IMR-90 (cell line): ENCODE results near the gene TBC1D1. TPM values are rescaled to one million over a fixed set of nuclear protein-coding genes. Genes with fewer than 3 reads are reported as not detected.

Experiments used
- ATAC-seq: fragments of 200-7000 bp; cut with Tn5 transposase; 2 replicates; pipeline ENCODE4 v1.9.1; 2020; ENCODE audit warnings: low read depth, mild to moderate bottlenecking, moderate library complexity
- BruUV-seq: library from RNA; stranded (reverse); fragments of 400-500 nt; replicated peaks from 2 replicates; lab custom pipeline; 2021; lab: Mats Ljungman, UMichigan
- CTCF ChIA-PET: fragments of 300-600 bp; formaldehyde crosslinking; extraction: SDS; loops from one replicate; lab custom pipeline; 2021; ENCODE audit warnings: antibody characterized with exemption; lab: Yijun Ruan, JAX
- POLR2A ChIA-PET: fragments of 300-600 bp; sonication (Branson Sonifier 250); formaldehyde crosslinking; loops from one replicate; lab custom pipeline; 2022; ENCODE audit warnings: antibody characterized with exemption; ENCODE audit not compliant: unreplicated experiment; lab: Charles Lee
- DNase-seq: peaks from one replicate; pipeline ENCODE4 v3.0.0; 2013
- H2AFZ ChIP-seq: replicated peaks from 2 replicates; pipeline ENCODE3; 2013; ENCODE audit warnings: low read length, mild to moderate bottlenecking; ENCODE audit not compliant: poor library complexity
- H2AK5ac ChIP-seq: 2 replicates; pipeline ENCODE4 v1.6.1; 2013; ENCODE audit warnings: low read depth, low read length, inconsistent platforms
- H2AK9ac ChIP-seq: replicated peaks from 2 replicates; pipeline ENCODE3; 2013; ENCODE audit warnings: mild to moderate bottlenecking, low read depth, low read length, moderate library complexity; ENCODE audit not compliant: poor library complexity
- H2BK120ac ChIP-seq: 2 replicates; pipeline ENCODE4 v1.6.1; 2013; ENCODE audit warnings: low read depth, low read length, inconsistent platforms
- H2BK15ac ChIP-seq: 3 replicates; pipeline ENCODE4 v1.6.1; 2013; ENCODE audit warnings: low read depth, low read length, inconsistent platforms
- H2BK20ac ChIP-seq: 2 replicates; pipeline ENCODE4 v1.6.1; 2013; ENCODE audit warnings: low read depth, mild to moderate bottlenecking, inconsistent platforms, low read length, moderate library complexity
- H2BK5ac ChIP-seq: 2 replicates; pipeline ENCODE4 v1.6.1; 2013; ENCODE audit warnings: mild to moderate bottlenecking, low read depth, low read length, inconsistent platforms; ENCODE audit not compliant: poor library complexity, severe bottlenecking
- H3K14ac ChIP-seq: replicated peaks from 2 replicates; pipeline ENCODE4 v1.6.1; 2013; ENCODE audit warnings: low read depth, low read length, inconsistent platforms
- H3K18ac ChIP-seq: 2 replicates; pipeline ENCODE4 v1.6.1; 2013; ENCODE audit warnings: low read depth, low read length, control low read depth
- H3K23ac ChIP-seq: 2 replicates; pipeline ENCODE4 v1.6.1; 2013; ENCODE audit warnings: low read depth, low read length, inconsistent platforms
- H3K27ac ChIP-seq: 2 replicates; pipeline ENCODE4 v1.5.1; 2013; ENCODE audit warnings: mild to moderate bottlenecking, control low read depth, low read length; ENCODE audit not compliant: insufficient read depth
- H3K27me3 ChIP-seq: 2 replicates; pipeline ENCODE4 v1.6.1; 2013; ENCODE audit warnings: low read length; ENCODE audit not compliant: control insufficient read depth, insufficient read depth
- H3K36me3 ChIP-seq: 2 replicates; pipeline ENCODE4 v1.6.1; 2013; ENCODE audit warnings: low read length, mixed read lengths; ENCODE audit not compliant: control insufficient read depth, insufficient read depth
- H3K4ac ChIP-seq: 2 replicates; pipeline ENCODE4 v1.6.1; 2013; ENCODE audit warnings: low read depth, low read length, inconsistent platforms
- H3K4me1 ChIP-seq: 2 replicates; pipeline ENCODE4 v1.6.1; 2013; ENCODE audit warnings: low read length, mixed read lengths; ENCODE audit not compliant: control insufficient read depth, insufficient read depth
- H3K4me2 ChIP-seq: 2 replicates; pipeline ENCODE4 v1.6.1; 2013; ENCODE audit warnings: low read depth, mild to moderate bottlenecking, control low read depth, low read length, moderate library complexity
- H3K4me3 ChIP-seq: 2 replicates; pipeline ENCODE4 v1.5.1; 2013; ENCODE audit warnings: low read depth, mild to moderate bottlenecking, control low read depth, low read length, moderate library complexity; ENCODE audit not compliant: insufficient read depth
- H3K56ac ChIP-seq: 2 replicates; pipeline ENCODE4 v1.6.1; 2013; ENCODE audit warnings: low read length, inconsistent platforms; ENCODE audit not compliant: insufficient read depth; ENCODE audit errors: extremely low read depth
- H3K79me1 ChIP-seq, 2 experiments: 2 replicates each; pipeline ENCODE4 v1.6.1; 2013; ENCODE audit warnings: low read length in 2 of 2, inconsistent platforms in 1 of 2, low read depth in 1 of 2
- H3K9ac ChIP-seq: 2 replicates; pipeline ENCODE4 v1.6.1; 2013; ENCODE audit warnings: low read depth, low read length, control low read depth
- H3K9me1 ChIP-seq: 2 replicates; pipeline ENCODE4 v1.6.1; 2013; ENCODE audit warnings: low read length, inconsistent platforms; ENCODE audit not compliant: insufficient read depth
- H3K9me3 ChIP-seq: 2 replicates; pipeline ENCODE4 v1.6.1; 2013; ENCODE audit warnings: low read length; ENCODE audit not compliant: control insufficient read depth, insufficient read depth
- H4K20me1 ChIP-seq: 2 replicates; pipeline ENCODE4 v1.6.1; 2013; ENCODE audit warnings: low read length, inconsistent platforms; ENCODE audit not compliant: insufficient read depth
- H4K5ac ChIP-seq: 2 replicates; pipeline ENCODE4 v1.6.1; 2013; ENCODE audit warnings: mild to moderate bottlenecking, low read depth, low read length, control low read depth
- H4K8ac ChIP-seq, 2 experiments: 2 replicates each; pipeline ENCODE4 v1.6.1; 2013; ENCODE audit warnings: low read depth in 2 of 2, low read length in 2 of 2, control low read depth in 1 of 2, inconsistent platforms in 1 of 2
- H4K91ac ChIP-seq: 2 replicates; pipeline ENCODE4 v1.6.1; 2013; ENCODE audit warnings: low read depth, low read length, inconsistent platforms; ENCODE audit not compliant: insufficient read depth
- CEBPB ChIP-seq: IDR thresholded peaks from 2 replicates; pipeline ENCODE4 v1.6.1; 2012; ENCODE audit warnings: low read depth, low read length, improper control_type of control experiment
- CHD1 ChIP-seq: IDR thresholded peaks from 2 replicates; pipeline ENCODE4 v1.6.1; 2012; ENCODE audit warnings: low read depth, low read length, improper control_type of control experiment
- CTCF ChIP-seq: conservative IDR thresholded peaks from 2 replicates; pipeline ENCODE4 v1.5.1; 2012; ENCODE audit warnings: mild to moderate bottlenecking, low read depth, low read length, improper control_type of control experiment
- FOS ChIP-seq: fragments of 150-350 bp; IDR thresholded peaks from 2 replicates; pipeline ENCODE4 v1.6.1; 2016; ENCODE audit warnings: low read depth, low read length
- MAFK ChIP-seq: IDR thresholded peaks from 2 replicates; pipeline ENCODE4 v1.6.1; 2012; ENCODE audit warnings: low read depth, low read length, improper control_type of control experiment
- MAZ ChIP-seq: IDR thresholded peaks from 2 replicates; pipeline ENCODE4 v1.6.1; 2012; ENCODE audit warnings: low read depth, mild to moderate bottlenecking, low read length, improper control_type of control experiment, moderate library complexity, borderline replicate concordance
- NFE2L2 ChIP-seq: fragments of 150-350 bp; IDR thresholded peaks from 2 replicates; pipeline ENCODE4 v1.6.1; 2016; ENCODE audit warnings: low read depth, mild to moderate bottlenecking, low read length
- POLR2A ChIP-seq: IDR thresholded peaks from 2 replicates; pipeline ENCODE4 v1.6.1; 2012; ENCODE audit warnings: mild to moderate bottlenecking, low read depth, low read length
- RCOR1 ChIP-seq: IDR thresholded peaks from 2 replicates; pipeline ENCODE4 v1.6.1; 2012; ENCODE audit warnings: mild to moderate bottlenecking, low read length, improper control_type of control experiment; ENCODE audit not compliant: insufficient replicate concordance
- RFX5 ChIP-seq: IDR thresholded peaks from 2 replicates; pipeline ENCODE4 v1.8.0; 2012; ENCODE audit warnings: low read depth, mild to moderate bottlenecking, low read length, moderate library complexity
- SMC3 ChIP-seq: fragments of 150-350 bp; IDR thresholded peaks from 2 replicates; pipeline ENCODE4 v1.6.1; 2016; ENCODE audit warnings: low read depth, mild to moderate bottlenecking, antibody characterized with exemption, low read length, moderate library complexity
- USF2 ChIP-seq: fragments of 150-350 bp; IDR thresholded peaks from 2 replicates; pipeline ENCODE4 v1.6.1; 2017; ENCODE audit warnings: mild to moderate bottlenecking, antibody characterized with exemption, low read length, low read depth
- WGBS, 2 experiments: methylation state at CpG; one replicate each; pipeline versions ENCODE4 v1.1.5 to v1.1.7; 2013; ENCODE audit warnings: missing lambda C conversion rate in 2 of 2; ENCODE audit not compliant: insufficient read length in 1 of 2; ENCODE audit errors: extremely low coverage in 2 of 2; 5-methylcytosine and 5-hydroxymethylcytosine counted together
- dilution Hi-C: fragments of 300-500 bp; cut with HindIII; formaldehyde crosslinking; loops from one replicate; pipeline ENCODE4 v1.14.3; 2018; ENCODE audit warnings: low sequenced_read_pairs; ENCODE audit not compliant: unreplicated experiment
- in situ Hi-C: fragments of 300-500 bp; cut with MboI; formaldehyde crosslinking; loops from 3 replicates; pipeline ENCODE4 v1.14.3; 2019; ENCODE audit warnings: low sequenced_read_pairs, inconsistent platforms, mixed read lengths
- intact Hi-C: fragments of 100-400 bp; cut with micrococcal nuclease; formaldehyde crosslinking; loops from 2 replicates; pipeline ENCODE4 v1.10.0; 2022
- polyA plus RNA-seq, 3 experiments: library from polyadenylated mRNA; depleted of rRNA; stranded (reverse); fragments of >200 nt; gene quantifications; 2 replicates each; pipeline ENCODE4 v1.2.3, GENCODE V29; 2012; ENCODE audit warnings: low replicate concordance in 1 of 3
- total RNA-seq: library from RNA; depleted of rRNA; stranded (reverse); fragments of >200 nt; gene quantifications from 2 replicates; pipeline ENCODE4 v1.2.3, GENCODE V29; 2012

The TBC1D1 gene
- total and polyA plus RNA-seq, 2 of the 4 experiments (the other 2 are of a cell fraction), result 42.4 to 104 TPM

GRCh38 chr4:37884855-37885487, 5.9 kb upstream of the TBC1D1 start:
- H3K18ac ChIP-seq, result no peak overlapping the region
- TF ChIP-seq MAZ (no peak), NFE2L2 (no peak), CHD1 (no peak), CTCF (no peak), RCOR1 (no peak), SMC3 (no peak), RFX5 (no peak), CEBPB (no peak), FOS (no peak), POLR2A (no peak), USF2 (no peak), MAFK (no peak)
- ChIA-PET POLR2A (no interaction called here), CTCF (no interaction called here)
- H2BK120ac ChIP-seq, result no peak overlapping the region
- H2BK5ac ChIP-seq, result no peak overlapping the region
- intact Hi-C loops (no loop called here), dilution Hi-C loops (no loop called here), in situ Hi-C loops (no loop called here)
- no TSS peak for BruUV-seq
- no peak overlapping the region for H2AK9ac ChIP-seq
- no peak for DNase-seq
- no peak overlapping the region for H3K14ac ChIP-seq
- H3K9me1 ChIP-seq, result no peaks in the 10 kb centered on the region
- H4K20me1 ChIP-seq, result no peaks in the 10 kb centered on the region; the same call in 1 of the 2 replicates
- H3K4me2 ChIP-seq, result no peak overlapping the region
- no peak overlapping the region for H2BK20ac ChIP-seq
- H2AFZ ChIP-seq, result no peak overlapping the region
- no peak overlapping the region for H3K4me3 ChIP-seq
- no peak overlapping the region for H3K4ac ChIP-seq
- H3K56ac ChIP-seq, result no peak overlapping the region
- no peak overlapping the region for H3K27ac ChIP-seq
- H3K23ac ChIP-seq, result no peak overlapping the region
- H4K5ac ChIP-seq, result no peak overlapping the region
- H3K36me3 ChIP-seq, result no peaks in the 10 kb centered on the region
- H4K91ac ChIP-seq, result no peak overlapping the region
- no peaks in the 10 kb centered on the region for H3K79me1 ChIP-seq
- H4K8ac ChIP-seq, result 0 out of 4 replicates have a peak overlapping the region, but pooled peaks of 1 of the 2 experiments have one; percentile 57
- H3K9me3 ChIP-seq, result no peaks in the 10 kb centered on the region
- no peak overlapping the region for H2AK5ac ChIP-seq
- H2BK15ac ChIP-seq, result no peak overlapping the region
- H3K4me1 ChIP-seq, result no peaks in the 10 kb centered on the region
- no peak overlapping the region for H3K9ac ChIP-seq
- WGBS, 2 experiments, result no CpG with 5 or more reads among the region's 3 CpGs
- peaks cover 25% of the 10 kb centered on the region for H3K27me3 ChIP-seq
- ATAC-seq, result no peak
